T-helper 1 cell treated with Interleukin-12 subunit alpha and Interleukin-12 subunit beta and Interleukin-4 antibody, amounts not matched to agents 30 ng/mL and 1 ng/mL, for 36 hours (primary cell): Measurements from ENCODE around the gene OR51A7. TPM values are rescaled to one million over a fixed set of nuclear protein-coding genes. Genes with fewer than 3 reads are reported as not detected.

Experiments used
- intact Hi-C: fragments of 100-400 bp; cut with micrococcal nuclease; formaldehyde crosslinking; loops from one replicate; pipeline ENCODE4 v1.15.1; 2024
- total RNA-seq: library from RNA; stranded (reverse); gene quantifications from 2 replicates; pipeline ENCODE4 v1.2.3, GENCODE V29; 2022

Gene OR51A7
- total RNA-seq, 1 donor from 2014 or later: not detected

DNA sequence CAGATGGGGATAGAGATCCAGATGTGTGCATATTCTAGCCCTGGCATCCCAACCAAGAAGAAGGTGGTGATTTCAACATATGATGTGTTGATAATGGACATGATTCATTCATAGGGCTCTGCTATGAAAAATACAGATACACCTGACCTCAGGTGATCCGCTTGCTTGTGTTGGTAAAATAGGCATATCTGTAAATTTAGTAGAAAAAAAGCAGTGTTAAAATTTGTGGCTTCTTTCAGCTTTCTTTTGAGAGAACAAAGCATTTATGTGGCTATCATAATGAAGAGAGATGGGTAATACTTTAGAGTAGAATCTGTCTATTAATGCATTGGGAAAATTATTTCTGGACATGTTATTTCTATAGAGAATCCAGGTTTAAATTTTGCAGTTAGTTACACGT, 52.0 kb downstream of the OR51A7 start, which contains the start of gene OR51A2:
TSS of gene OR51A2 (minus strand) at position 101 of the 400 bp plus-strand sequence. CDS start at position 101, 0 bp downstream.
- intact Hi-C loops: loop anchor here (1.0 kb wide), 1 partner anchor 10 kb away; no protein-coding TSS in a partner anchor

DNA sequence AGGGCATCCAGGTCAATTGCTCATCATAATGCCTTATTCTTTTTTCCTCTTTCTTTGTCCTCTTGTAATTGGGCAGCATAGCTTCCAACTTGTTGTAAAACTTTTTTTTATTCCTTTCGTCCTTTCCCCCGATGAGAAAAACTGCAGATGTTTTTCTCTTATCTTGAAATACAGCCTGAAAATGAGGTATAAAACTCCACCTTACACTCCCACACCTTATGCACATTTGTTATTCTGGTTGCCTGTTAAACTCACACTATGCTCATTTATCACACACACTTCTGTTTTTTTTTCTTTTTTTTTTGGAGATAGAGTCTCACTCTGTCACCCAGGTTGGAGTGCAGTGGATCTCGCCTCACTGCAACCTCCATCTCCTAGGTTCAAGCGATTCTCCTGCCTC, 53.8 kb downstream of the OR51A7 start:
- intact Hi-C loops: no loop called here

Other genes with a start within 250 kb of the OR51A7 start
- not detected in 2 replicates for gene OR51E2, start 205.9 kb upstream of the OR51A7 start, total RNA-seq
- not detected in 2 replicates for gene MMP26, start 199.0 kb upstream of the OR51A7 start, total RNA-seq
- not detected in 2 replicates for gene OR51F1, start 133.8 kb upstream of the OR51A7 start, total RNA-seq
- gene OR52R1, start 99.4 kb upstream of the OR51A7 start, total RNA-seq: not detected in 2 replicates
- not detected in 2 replicates for gene OR51F2, start 82.5 kb upstream of the OR51A7 start, total RNA-seq
- gene OR51S1, start 54.6 kb upstream of the OR51A7 start, total RNA-seq: not detected in 2 replicates
- not detected in 2 replicates for gene OR51T1, start 21.9 kb upstream of the OR51A7 start, total RNA-seq
- not detected in 2 replicates for gene OR51G2, start 15.6 kb downstream of the OR51A7 start, total RNA-seq
- not detected in 2 replicates for gene OR51G1, start 20.6 kb downstream of the OR51A7 start, total RNA-seq
- gene OR51A4, start 43.8 kb downstream of the OR51A7 start, total RNA-seq: not detected in 2 replicates
- not detected in 2 replicates for gene OR51A2, start 51.9 kb downstream of the OR51A7 start, total RNA-seq
- gene OR51L1, start 91.1 kb downstream of the OR51A7 start, total RNA-seq: not detected in 2 replicates
- not detected in 2 replicates for gene OR52J3, start 142.7 kb downstream of the OR51A7 start, total RNA-seq
- not detected in 2 replicates for gene OR52E2, start 155.8 kb downstream of the OR51A7 start, total RNA-seq
- not detected in 2 replicates for gene OR52E1, start 165.8 kb downstream of the OR51A7 start, total RNA-seq
- gene OR52A5, start 234.6 kb downstream of the OR51A7 start, total RNA-seq: not detected in 2 replicates